ENCODE results near the gene ENOPH1.
A peak's percentile ranks its signal among the peaks of the same experiment; 100 is the strongest.
"Not testable (repeated sequence)": the region's sequence is repeated elsewhere in the genome, so short reads cannot be mapped to it uniquely, and the experiment has no call there.

The ENOPH1 gene

GRCh38 chr4:82430193-82430963 lies at the start of gene ENOPH1, which contains the start of gene HNRNPDL:
ENOPH1 (plus strand) TSS chr4:82430590; CDS start chr4:82430830, 240 bp downstream.
HNRNPDL (minus strand) TSS chr4:82430462; CDS start chr4:82429690, 772 bp downstream.
- peak; percentile 98 for DNase-seq

- DNase-seq, result no peak
Measured at GRCh38 chr4:82380831-82381230, 49.6 kb upstream of the ENOPH1 start.

GRCh38 chr4:82381235-82381634 lies 49.2 kb upstream of the ENOPH1 start:
- DNase-seq, result peak; percentile 6

- no peak for DNase-seq
Measured at GRCh38 chr4:82381661-82382296, 48.6 kb upstream of the ENOPH1 start.

DNA sequence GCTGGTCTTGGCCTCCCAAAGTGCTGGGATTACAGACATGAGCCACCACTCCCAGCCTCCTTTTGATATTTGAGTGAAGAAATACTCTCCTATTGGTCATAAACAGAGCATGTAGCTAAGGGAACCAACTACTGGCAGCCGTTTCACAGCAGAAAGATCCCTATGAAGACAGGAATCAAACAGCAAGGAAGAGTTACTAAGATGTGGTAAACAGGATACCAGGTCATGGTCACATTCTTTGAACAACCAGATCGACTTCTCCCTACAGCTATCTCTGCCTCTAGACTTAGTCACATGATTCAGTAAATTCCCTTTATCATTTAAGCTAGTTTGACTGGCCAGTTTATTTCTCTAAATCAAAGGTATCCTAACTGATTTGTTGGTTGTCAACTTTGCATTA lies 47.6 kb upstream of the ENOPH1 start:
- DNase-seq, result no peak

DNA sequence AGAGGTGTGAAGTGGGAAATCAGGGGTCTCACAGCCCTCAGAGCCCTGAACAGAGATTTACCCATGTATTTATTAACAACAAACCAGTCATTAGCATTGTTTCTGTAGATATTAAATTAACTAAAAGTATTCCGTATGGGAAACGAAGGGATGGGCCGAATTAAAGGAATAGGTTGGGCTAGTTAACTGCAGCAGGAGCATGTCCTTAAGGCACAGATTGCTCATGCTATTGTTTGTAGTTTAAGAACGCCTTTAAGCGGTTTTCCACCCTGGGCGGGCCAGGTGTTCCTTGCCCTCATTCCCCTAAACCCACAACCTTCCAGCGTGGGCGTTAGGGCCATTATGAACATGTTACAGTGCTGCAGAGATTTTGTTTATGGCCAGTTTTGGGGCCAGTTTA lies 44.1 kb upstream of the ENOPH1 start:
- not testable (repeated sequence) for DNase-seq

DNA sequence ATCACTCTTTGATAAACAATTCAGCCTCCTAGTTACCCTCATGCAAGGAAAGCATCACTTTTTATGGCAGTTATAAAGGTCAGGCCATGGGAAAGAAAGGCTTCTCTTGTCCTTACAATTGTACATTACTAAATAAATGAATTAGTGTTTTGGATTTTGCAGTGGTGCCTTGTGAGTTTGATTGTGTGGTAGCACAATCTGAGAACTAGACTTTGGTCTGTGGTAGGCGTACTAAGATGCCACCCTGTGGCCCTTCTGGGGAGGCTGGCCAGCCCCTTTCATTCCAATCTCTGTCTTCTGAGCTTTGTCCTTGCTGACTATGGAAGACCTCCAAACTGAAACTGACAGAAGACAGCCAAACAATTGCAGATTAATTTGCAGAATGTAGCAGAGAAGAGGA lies 42.0 kb upstream of the ENOPH1 start:
- no peak for DNase-seq

- not testable (repeated sequence) for DNase-seq
Measured at GRCh38 chr4:82390061-82390460, 40.3 kb upstream of the ENOPH1 start.

DNA sequence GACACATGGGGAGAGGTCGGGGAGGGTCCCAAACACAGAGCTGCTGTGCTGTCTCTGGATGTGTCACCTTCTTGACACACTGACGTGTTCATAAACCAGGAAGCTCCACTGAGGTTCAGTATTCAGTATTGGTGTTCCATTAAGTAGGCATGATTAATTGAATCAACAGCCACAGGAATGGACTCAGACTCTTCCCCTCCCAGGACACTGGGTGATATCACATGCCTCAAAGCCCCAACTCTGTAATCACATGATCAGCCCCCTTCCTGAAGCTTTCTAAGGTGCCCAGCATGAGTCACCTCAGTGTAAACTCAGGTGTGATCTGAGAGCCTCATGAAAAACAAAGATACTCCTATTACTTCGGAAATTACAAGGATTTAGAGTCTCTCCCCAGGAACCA lies 35.5 kb upstream of the ENOPH1 start:
- DNase-seq, result peak; percentile 93

GRCh38 chr4:82397527-82397926 lies 32.9 kb upstream of the ENOPH1 start:
- no peak for DNase-seq

- no peak for DNase-seq
Measured at GRCh38 chr4:82398263-82398662, 32.1 kb upstream of the ENOPH1 start.

- no peak for DNase-seq
Measured at GRCh38 chr4:82401600-82401999, 28.8 kb upstream of the ENOPH1 start.

DNA sequence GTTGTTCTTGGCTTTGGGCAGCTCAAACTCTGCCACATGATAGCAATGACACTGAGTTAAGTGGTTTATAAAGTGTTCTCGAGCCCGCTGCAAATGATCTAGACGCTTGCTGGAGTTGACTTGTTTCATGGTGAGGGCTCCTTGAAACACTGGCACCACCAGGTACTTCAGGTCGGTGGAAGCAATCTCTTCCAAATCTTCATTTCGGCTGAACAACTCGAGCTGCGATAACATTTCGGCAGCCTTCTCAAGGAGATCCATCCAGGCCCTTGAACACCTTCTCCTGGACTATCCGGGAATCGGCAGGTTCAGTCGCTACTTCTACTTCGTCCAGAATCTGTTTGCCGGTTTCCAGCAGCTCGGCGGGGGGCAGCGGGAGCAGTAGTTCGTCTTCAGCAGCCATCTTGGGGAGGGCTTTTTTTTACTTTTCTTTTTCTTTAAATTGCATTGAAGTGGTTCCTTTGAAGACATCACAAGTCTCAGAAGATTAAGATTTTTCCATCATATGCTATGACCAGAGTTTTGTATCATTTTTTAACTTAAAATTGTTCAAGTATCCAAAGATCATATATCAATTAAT lies 28.1 kb upstream of the ENOPH1 start:
- no peak for DNase-seq

DNA sequence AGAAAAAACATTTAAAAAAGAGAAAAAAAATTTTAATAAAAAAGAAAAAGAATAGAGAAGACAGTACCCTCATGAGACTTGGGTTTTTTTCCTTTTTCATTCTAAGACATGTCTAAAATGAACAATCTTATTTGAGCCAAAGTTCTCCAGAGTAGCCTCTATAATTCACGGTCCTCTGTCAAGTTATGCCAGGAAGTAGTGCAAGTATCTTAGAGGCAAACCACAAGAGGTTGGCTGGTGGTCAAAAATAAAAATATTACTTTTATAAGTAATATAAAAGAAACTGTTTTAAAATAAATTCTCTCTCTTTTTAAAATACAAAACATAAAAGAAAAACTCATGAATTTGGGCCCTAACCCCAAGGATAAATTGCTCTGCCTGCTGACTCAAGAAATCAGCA lies 26.7 kb upstream of the ENOPH1 start:
- no peak for DNase-seq

GRCh38 chr4:82415061-82415460 lies 15.3 kb upstream of the ENOPH1 start:
- not testable (repeated sequence) for DNase-seq

- DNase-seq, result no peak
Measured at GRCh38 chr4:82415922-82416365, 14.4 kb upstream of the ENOPH1 start.

DNA sequence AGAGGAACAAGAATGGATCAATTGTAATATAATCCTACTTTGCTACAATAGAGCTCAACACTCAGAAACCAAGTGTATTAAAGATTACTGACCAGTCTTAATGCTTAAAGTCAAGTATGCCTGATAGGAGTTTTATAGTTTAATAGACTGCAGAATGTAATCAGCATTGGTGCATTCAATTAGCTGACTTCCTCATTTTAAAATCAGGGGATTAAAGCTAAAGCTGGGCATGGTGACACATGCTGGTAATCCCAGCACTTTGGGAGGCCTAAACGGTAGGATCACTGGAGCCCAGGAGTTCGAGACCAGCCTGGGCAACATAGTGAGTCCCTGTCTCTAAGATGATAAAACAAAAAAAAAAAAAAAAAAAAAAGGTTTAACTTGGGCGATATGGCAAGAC lies 10.9 kb upstream of the ENOPH1 start:
- no peak for DNase-seq

- DNase-seq, result peak; percentile 67
Measured at GRCh38 chr4:82421796-82422560, 8.4 kb upstream of the ENOPH1 start.

DNA sequence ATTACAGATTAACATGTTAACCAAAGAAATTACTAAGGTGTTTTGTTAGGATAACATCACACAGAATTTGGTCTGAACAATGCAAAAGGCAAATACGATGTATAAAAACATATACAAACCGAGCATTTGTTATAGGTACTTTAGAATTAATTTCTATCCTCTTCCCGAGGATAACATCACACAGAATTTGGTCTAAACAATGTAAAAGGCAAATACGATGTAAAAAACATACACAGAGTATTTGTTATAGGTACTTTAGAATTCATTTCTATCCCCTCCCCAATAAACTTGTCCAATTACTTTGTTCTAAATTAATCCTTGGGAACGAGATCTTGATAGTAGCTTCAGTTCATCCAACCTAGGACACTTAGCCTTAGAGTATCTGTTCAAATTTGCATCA lies 7.8 kb upstream of the ENOPH1 start:
- no peak for DNase-seq

GRCh38 chr4:82423245-82424054 lies 6.9 kb upstream of the ENOPH1 start:
- peak; percentile 53 for DNase-seq

- DNase-seq, result no peak
Measured at GRCh38 chr4:82425478-82425877, 4.9 kb upstream of the ENOPH1 start.

DNA sequence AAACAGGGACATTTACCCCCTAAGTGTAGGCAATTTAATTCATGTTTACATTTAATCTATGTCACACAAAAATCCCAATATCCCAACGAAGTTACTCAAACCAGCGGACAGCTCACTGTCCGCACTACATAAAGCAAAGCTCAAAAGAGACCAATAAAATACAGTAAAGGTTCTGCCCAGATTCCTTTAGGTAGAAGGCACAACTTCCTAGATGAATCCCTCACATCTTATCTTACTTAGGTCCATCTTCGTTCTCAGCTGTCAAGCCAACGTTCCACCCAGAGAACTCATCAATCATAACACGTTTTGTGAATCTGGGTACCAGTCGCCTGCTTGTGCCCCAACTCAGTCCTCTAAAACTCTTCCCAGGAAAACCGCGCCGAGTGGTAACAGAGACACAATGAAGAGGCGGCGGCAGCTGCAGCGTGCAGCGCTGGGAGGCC lies 1.8 kb upstream of the ENOPH1 start:
- no peak for DNase-seq

Data from DMS53 (cell line).